Endodermal cell (in vitro differentiated cells): ENCODE results near the gene U2AF2. TPM values are rescaled to one million over a fixed set of nuclear protein-coding genes. Genes with fewer than 3 reads are reported as not detected.

Experiments
- DNase-seq: peaks from one replicate; pipeline ENCODE4 v3.0.0-alpha.2; 2017
- H3K27ac ChIP-seq: 2 replicates; pipeline ENCODE4 v1.5.1; 2013; ENCODE audit warnings: mild to moderate bottlenecking, low read depth, low read length, moderate library complexity
- H3K27me3 ChIP-seq: 2 replicates; pipeline ENCODE4 v1.6.1; 2013; ENCODE audit warnings: mild to moderate bottlenecking, low read length, moderate library complexity; ENCODE audit not compliant: insufficient read depth, control insufficient read depth, poor library complexity, severe bottlenecking
- H3K36me3 ChIP-seq: 2 replicates; pipeline ENCODE4 v1.7.0; 2013; ENCODE audit warnings: mild to moderate bottlenecking, low read length, moderate library complexity; ENCODE audit not compliant: control insufficient read depth, insufficient read depth
- H3K4me1 ChIP-seq: one replicate; pipeline ENCODE4 v1.7.0; 2013; ENCODE audit warnings: low read length; ENCODE audit not compliant: control insufficient read depth, insufficient read depth
- H3K4me3 ChIP-seq: 2 replicates; pipeline ENCODE4 v1.5.1; 2013; ENCODE audit warnings: mild to moderate bottlenecking, low read length, moderate library complexity
- H3K9ac ChIP-seq: 2 replicates; pipeline ENCODE4 v1.6.1; 2013; ENCODE audit warnings: mild to moderate bottlenecking, low read length, moderate library complexity; ENCODE audit not compliant: poor library complexity, severe bottlenecking; ENCODE audit errors: extremely low read depth
- H3K9me3 ChIP-seq: 2 replicates; pipeline ENCODE4 v1.6.1; 2013; ENCODE audit warnings: mild to moderate bottlenecking, low read length, moderate library complexity; ENCODE audit not compliant: control insufficient read depth
- H3K27ac Mint-ChIP-seq: 2 replicates; pipeline ENCODE4 v1.8.0; 2020; ENCODE audit warnings: mixed read lengths
- H3K27me3 Mint-ChIP-seq: 2 replicates; pipeline ENCODE4 v1.8.0; 2021; ENCODE audit warnings: mild to moderate bottlenecking, mixed read lengths; ENCODE audit not compliant: insufficient read depth
- H3K36me3 Mint-ChIP-seq: 2 replicates; pipeline ENCODE4 v1.8.0; 2020; ENCODE audit warnings: low read depth, mixed read lengths
- H3K4me1 Mint-ChIP-seq: 2 replicates; pipeline ENCODE4 v1.8.0; 2020; ENCODE audit warnings: mixed read lengths
- H3K4me3 Mint-ChIP-seq: 2 replicates; pipeline ENCODE4 v1.8.0; 2020; ENCODE audit warnings: mild to moderate bottlenecking, moderate library complexity, mixed read lengths
- H3K9me3 Mint-ChIP-seq: 2 replicates; pipeline ENCODE4 v1.8.0; 2020; ENCODE audit warnings: mild to moderate bottlenecking, mixed read lengths
- CTCF ChIP-seq: fragments of 200-600 bp; sonication (generic); conservative IDR thresholded peaks from 2 replicates; pipeline ENCODE4 v1.5.0; 2021; ENCODE audit warnings: antibody characterized with exemption, mild to moderate bottlenecking
- WGBS, 2 experiments: methylation state at CpG; one replicate each; pipeline versions ENCODE4 v1.1.5 to v1.1.7; 2013; ENCODE audit warnings: missing lambda C conversion rate in 2 of 2, mixed read lengths in 1 of 2; ENCODE audit not compliant: insufficient coverage in 1 of 2, insufficient read length in 1 of 2; 5-methylcytosine and 5-hydroxymethylcytosine counted together
- total RNA-seq, 2 donors: library from RNA; stranded (reverse); fragmentation: NEBNext Ultra II Directional in 1 of 2; extraction: Animal tissue kit (Norgen Biotek cat#: 25700) in 1 of 2; gene quantifications; 2 replicates in 1 of 2; 3 replicates in 1 of 2; pipeline ENCODE4 v1.2.1, GENCODE V29; 2021

The U2AF2 gene
- total RNA-seq, 2 donors from 2014 or later: 264 to 293 TPM

GRCh38 chr19:55693336-55693974, 38.6 kb downstream of the U2AF2 start:
- H3K4me3 ChIP-seq: no peak overlapping the region
- no peak overlapping the region for H3K9ac ChIP-seq
- H3K9me3 ChIP-seq: no peaks in the 10 kb centered on the region
- Mint-ChIP-seq H3K9me3 (no peaks in the 10 kb centered on the region), H3K4me1 (no peaks in the 10 kb centered on the region), H3K27me3 (no peaks in the 10 kb centered on the region), H3K4me3 (no peak overlapping the region), H3K36me3 (peaks cover 48% of the 10 kb centered on the region), H3K27ac (no peak overlapping the region)
- no peaks in the 10 kb centered on the region for H3K27me3 ChIP-seq
- peaks cover 39% of the 10 kb centered on the region for H3K36me3 ChIP-seq
- no peaks in the 10 kb centered on the region for H3K4me1 ChIP-seq
- 97 to 98% methylated on average over 19 to 20 of the region's 20 CpGs for WGBS, 2 experiments
- H3K27ac ChIP-seq: no peak overlapping the region
- TF ChIP-seq CTCF: no peak
- DNase-seq: no peak

- no peak overlapping the region for H3K27ac ChIP-seq
- no peaks in the 10 kb centered on the region for H3K4me1 ChIP-seq
- no peak overlapping the region for H3K4me3 ChIP-seq
- Mint-ChIP-seq H3K9me3 (no peaks in the 10 kb centered on the region), H3K27me3 (no peaks in the 10 kb centered on the region), H3K27ac (no peak overlapping the region), H3K4me3 (no peak overlapping the region), H3K36me3 (peaks cover 49% of the 10 kb centered on the region), H3K4me1 (no peaks in the 10 kb centered on the region)
- DNase-seq: no peak
- TF ChIP-seq CTCF: no peak
- no peaks in the 10 kb centered on the region for H3K27me3 ChIP-seq
- H3K9ac ChIP-seq: no peak overlapping the region
- WGBS, 2 experiments: 94% methylated on average over 15 of the region's 15 CpGs
- peaks cover 41% of the 10 kb centered on the region for H3K36me3 ChIP-seq
- no peaks in the 10 kb centered on the region for H3K9me3 ChIP-seq
Observed at GRCh38 chr19:55694241-55694655, 39.4 kb downstream of the U2AF2 start.

- H3K27ac Mint-ChIP-seq: no peak overlapping the region
- peaks cover 49% of the 10 kb centered on the region for H3K36me3 Mint-ChIP-seq
- H3K9ac ChIP-seq: no peak overlapping the region
- H3K4me3 Mint-ChIP-seq: no peak overlapping the region
- H3K9me3 Mint-ChIP-seq: no peaks in the 10 kb centered on the region
- H3K4me3 ChIP-seq: no peak overlapping the region
- TF ChIP-seq CTCF: no peak
- DNase-seq: no peak
- H3K4me1 ChIP-seq: no peaks in the 10 kb centered on the region
- no peaks in the 10 kb centered on the region for H3K27me3 ChIP-seq
- H3K4me1 Mint-ChIP-seq: no peaks in the 10 kb centered on the region
- no peaks in the 10 kb centered on the region for H3K27me3 Mint-ChIP-seq
- 96 to 99% methylated on average over 26 to 34 of the region's 37 CpGs for WGBS, 2 experiments
- peaks cover 44% of the 10 kb centered on the region for H3K36me3 ChIP-seq
- no peaks in the 10 kb centered on the region for H3K9me3 ChIP-seq
- H3K27ac ChIP-seq: no peak overlapping the region
Observed at GRCh38 chr19:55694656-55695491, 40.0 kb downstream of the U2AF2 start.
